KG1 (cell line): ENCODE results near the gene MPRIP.
"Not testable (repeated sequence)": the region's sequence is repeated elsewhere in the genome, so short reads cannot be mapped to it uniquely, and the experiment has no call there.

Source experiments
- DNase-seq: peaks from one replicate; lab custom pipeline; 2025; lab: John Stamatoyannopoulos, UW

The MPRIP gene

DNA sequence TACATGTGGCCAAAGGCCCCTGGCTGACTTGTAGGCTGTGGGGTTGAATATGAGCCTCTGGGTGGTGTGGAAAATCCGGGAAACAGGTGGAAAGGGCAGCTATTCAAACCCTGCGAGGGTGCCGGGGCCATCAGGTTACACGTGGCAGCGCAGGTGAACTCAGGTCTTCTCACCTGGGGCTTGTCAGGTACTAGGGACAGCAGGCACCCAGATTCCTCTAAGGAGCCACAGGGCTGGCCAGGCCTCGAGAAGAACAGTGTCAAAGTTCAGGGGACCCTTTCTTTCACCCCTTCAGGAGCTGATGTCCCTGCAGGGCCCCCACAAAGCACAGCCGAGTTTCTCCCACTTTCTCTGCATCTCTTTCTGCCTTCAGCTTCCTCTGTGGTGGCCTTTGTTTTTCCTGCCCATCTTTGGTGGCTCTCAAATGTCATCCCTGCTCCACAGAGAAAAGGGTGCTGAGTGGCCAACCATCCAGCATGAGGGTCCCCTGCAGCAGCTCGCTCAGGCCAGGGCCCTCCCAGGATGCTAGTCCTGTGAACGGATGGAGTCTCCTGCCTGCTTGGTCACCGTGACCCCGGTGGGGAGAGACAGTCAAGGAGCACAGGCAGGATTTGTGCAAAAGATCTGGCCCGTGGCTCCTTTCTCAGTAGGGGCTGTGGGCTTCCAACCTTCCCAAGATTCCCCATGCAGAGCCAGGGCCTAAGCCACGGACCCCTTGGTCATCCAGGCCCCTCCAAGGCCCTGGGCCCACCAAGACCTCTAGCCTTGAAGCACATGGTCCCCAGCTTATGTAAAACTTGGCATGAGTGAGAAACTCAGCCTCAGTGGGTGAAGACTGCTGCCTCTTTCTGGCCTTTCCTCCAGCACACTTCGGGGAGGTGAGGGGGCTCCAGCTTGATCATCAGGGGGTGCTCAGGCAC, 28.2 kb upstream of the MPRIP start:
- DNase-seq = not testable (repeated sequence)

DNA sequence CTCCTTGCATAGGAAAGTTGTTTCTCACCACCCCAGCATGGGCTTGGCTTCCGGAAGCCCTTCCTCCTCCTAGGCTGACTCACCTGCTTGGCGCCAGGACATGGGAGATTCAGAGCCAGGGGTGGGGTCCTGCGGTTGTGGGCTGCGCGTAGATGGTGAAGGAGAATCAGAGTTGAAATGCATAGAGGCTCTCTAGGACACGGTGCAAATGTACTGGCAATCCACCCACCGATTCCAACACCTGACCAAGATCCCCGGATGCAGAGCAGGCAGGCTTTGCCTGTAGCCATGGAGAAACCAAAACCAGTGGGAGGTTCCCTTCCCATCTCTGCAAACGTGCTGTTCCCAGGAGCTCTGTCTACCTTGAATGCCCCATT, 27.5 kb upstream of the MPRIP start:
- not testable (repeated sequence) for DNase-seq

DNA sequence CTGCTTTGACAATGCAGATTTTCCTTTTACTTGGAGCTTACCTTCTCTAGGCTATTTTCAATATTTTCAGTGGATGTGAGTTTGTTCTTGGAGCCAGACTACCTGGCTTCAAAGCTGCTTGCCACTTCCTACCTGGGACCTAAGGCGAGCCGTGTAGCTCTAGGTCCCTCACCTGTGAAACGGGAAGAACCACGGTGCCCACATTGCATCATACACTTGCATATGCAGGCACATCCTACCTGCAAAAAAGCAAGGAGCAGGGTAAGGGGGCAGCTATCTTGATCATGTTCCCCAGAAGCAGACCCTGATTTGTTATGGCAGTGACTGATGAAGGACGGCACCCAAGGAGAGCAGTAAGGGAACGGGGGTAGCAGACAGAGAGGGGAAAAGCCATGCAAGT, 27.0 kb upstream of the MPRIP start:
- no peak for DNase-seq

DNA sequence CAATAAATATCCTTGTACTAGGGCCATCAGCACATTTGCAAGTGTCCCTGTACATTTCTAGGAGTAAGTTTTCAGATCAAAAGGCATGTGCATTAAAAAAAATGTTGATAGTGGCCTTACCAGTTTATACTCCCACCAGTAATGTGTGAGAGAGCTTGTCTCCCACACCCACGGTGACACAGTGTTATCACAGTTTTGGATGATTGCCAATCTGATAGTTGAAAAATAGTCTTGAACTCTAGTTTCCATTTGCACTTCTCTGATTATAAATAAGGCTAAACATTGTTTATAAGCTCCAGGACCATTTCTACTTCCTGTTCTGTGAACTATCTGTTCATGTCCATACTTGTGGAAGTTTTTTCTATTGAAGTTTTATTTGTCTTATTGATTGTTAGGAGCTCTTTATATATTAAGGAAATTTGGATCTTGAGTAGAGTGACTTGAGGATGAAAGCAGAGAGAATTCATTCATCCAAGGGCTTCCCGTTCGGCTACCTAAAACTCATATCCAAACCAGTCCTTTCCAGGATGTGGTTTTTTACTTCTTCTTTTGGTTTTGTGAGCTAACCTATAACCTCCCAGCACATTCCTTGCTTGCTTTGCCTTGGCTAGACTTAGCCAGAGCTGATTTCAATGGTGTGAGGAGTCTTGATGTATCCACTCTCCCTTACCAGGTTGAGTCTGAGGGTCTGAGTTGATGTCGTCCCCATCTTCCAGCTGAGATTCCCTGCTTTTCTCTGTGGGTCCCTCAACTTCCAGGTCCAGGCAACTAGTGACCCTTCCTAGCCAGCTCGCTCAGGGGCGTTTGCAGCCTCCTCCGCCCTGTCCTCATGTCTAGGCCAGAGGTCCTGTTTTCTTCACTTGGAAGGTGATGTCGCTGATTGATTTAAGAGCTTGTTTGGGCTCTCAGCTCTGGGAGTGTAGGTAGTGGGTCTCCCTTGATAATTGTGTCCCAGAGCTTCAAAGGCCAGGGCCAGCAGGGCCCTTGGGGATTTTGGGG, 25.8 kb upstream of the MPRIP start:
- DNase-seq = not testable (repeated sequence)

DNA sequence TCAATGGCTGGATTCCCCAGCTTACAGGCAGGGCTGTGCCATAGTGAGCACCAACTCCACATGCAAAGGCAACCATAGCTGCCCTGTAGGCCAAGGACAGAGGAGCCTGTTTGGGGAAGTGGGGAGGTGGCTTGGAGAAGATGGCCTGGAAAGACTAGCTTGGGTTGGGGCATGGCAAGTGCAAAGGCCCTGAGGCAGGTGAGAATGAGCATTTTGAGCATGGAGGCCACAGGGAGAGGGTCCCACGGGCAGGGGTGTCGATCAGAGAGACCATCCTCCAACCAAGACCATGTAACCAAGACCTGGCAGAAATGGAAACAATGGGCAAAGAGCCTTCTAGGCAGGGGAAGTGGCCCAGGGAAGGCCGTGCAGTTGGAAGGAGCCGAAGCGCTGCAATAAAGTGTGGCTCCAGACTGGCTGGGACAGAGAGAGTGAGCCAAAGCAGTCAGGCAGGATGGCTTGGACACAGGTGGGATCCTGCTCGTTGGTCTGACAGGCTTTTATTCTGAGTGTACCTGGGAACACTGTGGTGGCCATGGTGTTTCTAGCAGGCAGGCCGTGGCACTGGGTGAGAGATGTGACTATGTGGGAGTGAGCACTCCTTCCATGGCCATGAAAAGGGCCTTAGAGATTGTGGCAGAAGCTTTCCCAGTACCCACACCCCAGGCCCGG, 24.8 kb upstream of the MPRIP start:
- no peak for DNase-seq

DNA sequence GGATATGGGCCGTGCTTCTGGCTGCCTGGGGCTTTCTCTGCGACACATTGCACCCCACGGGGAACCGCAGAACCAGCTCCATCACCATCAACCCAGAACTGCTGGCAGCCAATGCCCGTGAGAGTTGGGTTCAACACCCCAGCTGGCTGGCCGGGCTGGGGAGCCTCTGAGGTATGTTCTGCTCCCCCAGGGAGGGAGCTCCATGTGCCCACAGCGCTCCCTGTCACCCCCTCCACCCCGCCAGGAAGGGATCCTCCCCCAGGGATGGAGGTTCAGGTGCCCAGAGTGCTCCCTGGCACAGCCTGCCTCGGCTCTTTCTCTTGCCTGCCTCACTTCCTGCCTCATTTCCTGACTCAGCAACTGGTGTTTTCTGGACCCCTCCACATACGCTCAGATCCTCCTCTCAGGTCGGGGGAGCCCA, 24.2 kb upstream of the MPRIP start:
- no peak for DNase-seq

DNA sequence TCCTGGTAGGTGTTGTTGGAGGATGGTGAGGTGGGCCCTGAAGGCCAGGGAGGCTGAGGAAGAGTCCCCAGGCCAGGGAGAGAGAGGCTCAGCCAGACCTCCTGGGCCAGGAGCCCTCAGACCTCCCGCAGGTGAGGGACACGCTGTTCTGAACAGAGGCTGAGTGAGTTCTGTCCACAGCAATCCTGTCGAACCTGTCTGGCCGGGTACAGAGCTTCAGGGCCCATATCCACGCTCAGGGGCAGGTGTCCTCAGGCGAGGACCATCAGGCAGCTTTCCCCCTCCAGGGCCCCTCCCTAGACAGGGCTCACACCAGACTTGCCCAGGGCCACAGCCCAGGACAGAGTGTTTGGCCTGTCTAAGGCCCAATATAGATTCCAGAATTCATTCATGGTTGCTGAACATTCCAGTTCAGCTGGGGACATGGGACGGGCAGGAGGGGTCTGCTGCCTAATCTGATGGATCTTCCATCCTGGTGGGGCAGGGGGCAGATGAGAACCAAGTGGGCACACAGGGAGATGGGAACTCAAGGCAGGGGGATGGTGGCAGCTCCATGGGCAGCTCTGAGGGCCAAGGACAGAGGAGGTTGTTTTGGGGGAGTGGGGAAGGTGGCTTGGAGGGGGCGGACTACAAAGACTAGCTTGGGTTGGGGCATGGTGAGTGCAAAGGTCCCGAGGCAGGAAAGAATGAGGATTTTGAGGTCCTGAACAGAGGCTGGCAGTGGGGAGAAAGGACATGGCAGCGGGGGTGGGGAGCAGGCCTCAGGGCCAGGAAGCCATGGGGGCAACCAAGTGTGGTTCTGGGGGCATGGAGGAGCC, 23.4 kb upstream of the MPRIP start:
- no peak for DNase-seq

DNA sequence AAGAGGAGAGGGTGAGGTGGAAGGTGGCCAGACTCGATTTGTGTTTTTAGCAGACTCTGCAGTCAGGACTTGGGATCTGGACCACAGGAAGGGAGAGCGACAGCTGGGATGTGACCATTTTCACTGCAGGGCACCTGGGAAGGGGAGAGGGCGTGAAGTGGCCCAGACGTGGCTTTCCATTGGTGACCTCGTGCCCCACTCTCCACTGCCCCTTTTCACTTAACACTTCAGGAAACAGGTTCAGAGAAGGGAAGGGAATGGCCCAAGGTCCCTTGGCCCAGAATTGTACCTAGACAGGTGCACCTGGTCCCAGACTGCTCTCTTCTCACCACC, 22.9 kb upstream of the MPRIP start:
- DNase-seq = no peak

DNA sequence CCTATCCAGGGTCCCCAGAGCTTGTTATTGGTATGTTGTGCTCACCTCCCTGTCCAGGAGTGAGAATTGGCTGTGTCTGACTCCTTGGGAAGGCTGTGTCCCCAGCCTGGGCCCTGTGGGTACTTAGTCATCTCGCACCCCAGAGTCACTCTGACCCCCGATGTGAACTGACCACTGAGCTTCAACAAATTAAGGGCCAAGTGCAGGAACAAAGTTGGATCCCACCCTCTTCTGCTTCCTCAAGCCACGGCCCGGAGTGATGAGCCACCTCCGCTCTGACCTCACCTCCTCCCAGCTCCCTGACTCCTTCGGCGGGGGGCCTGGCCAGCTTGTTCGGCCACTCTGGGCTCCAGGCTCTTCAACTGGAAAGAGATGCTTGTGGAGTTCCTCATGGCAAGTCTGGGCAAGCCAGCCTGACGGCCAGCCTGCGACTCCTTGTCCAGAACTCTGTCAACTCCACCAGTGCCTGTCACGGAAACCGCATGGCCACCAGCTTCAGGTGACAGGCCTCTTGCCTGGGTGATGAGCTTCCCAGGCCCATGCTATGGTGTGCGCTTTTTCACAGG, 22.3 kb upstream of the MPRIP start:
- DNase-seq = no peak

DNA sequence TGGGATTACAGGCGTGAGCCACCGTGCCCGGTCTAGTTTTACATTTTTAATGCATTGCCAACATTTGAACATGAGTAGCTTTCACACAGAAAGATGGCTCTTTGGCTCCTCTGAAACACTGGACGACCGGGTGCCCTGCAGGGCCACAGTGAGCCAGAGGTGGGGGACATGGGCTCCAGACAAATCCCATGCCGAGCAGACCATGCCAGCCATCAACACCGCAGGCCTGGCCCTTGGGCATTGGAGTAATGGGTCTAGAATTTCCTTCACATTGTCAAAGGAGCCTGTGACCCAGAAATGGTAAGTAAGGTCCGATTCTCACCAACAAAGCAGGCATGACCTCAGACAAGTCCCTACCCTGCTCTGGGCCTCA, 21.4 kb upstream of the MPRIP start:
- no peak for DNase-seq

DNA sequence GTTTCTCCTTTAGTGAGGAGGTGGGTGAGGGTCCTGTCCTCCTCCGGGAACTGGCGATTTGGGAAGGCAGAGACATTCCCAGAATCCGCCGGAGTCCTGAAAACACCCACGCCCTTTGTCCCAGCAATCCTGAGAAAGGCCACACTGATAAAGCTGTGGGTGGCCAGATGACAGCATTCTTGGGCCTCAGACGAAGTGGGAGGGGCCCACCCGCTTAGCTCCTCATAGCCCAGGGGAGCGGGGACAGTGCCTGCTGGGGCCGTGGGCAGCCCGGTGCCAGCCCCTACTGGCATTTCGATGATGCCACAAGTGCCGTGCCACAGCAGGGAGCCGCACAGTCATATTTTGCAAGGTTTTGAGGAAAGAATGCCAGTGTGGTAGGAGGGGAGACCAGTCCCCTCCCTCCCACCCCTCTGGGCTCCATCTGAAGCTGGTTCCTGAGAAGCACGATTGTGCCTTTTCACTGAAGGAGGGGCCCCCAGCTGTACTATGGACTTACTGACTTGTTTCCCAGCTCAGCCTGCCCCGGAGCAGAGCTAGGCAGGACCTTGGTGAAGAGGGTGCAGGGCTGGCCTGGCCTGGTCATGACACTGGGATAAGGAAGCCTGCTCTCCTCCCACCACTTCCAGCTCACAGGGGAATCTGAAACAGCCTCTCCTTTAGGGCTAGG, 20.9 kb upstream of the MPRIP start:
- DNase-seq = no peak

DNA sequence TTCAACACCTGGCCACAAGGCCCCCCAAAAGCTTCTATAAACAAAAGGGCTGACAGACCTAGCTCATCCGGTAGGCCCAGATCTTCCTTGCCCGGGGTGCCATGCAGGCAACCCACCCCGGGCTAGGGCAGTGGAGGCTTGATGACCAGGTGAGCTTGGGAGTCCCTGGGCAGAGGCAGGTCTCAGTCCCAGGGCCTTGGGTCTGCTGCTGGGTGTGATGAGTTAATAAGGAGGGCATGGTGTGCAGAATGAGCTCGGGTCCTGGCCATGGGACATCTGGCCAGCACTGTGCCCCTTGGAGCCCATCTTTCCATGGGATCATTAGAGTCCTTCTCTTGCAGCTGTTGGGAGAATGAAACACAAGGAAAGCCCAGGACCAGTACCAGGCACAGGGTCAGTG, 20.2 kb upstream of the MPRIP start:
- DNase-seq = no peak

DNA sequence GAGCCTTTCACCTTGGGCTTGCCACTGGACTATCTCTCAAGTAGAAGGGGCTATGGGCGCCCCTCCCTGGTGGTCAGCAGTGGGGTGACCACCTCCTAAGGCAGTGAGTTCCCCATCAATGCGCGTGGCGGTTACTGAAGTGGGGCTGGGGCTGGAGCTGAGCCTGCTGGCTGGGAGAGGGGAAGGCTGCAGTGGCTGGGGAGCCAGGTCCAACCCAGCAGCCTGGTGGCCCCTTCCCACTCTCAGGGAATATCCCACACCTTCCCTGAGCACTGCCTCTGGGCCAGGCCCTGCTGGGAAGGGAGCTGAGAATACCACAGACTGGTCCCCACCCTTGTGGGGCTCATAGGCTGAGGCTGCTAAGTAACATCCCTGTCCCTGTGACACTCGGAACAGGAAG, 19.8 kb upstream of the MPRIP start:
- no peak for DNase-seq

DNA sequence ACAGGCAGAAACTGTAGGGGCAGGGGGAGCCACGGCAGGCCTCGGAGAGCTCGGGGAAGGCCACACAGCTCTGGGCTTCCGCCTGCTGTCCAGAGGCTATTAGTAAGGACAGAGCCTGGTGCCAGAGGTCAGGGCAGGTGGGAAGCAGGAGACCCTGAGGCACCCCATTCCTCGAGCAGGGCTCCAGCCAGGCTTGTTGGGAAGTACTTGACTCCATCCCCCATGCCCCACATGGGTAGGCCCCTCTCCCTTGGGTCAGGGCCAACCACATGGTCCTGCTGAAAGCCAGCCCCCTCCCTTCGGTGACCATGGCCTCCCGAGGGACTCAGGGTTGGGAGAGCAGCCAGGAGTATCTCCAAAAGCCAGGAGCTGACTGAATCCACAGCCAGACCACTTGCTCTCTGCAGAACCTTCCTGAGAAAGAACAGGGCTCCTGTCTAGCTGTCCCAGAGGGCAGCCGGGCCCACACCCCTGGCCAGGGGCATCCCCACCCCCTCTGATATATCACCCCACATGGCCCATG, 17.4 kb upstream of the MPRIP start:
- DNase-seq = no peak

DNA sequence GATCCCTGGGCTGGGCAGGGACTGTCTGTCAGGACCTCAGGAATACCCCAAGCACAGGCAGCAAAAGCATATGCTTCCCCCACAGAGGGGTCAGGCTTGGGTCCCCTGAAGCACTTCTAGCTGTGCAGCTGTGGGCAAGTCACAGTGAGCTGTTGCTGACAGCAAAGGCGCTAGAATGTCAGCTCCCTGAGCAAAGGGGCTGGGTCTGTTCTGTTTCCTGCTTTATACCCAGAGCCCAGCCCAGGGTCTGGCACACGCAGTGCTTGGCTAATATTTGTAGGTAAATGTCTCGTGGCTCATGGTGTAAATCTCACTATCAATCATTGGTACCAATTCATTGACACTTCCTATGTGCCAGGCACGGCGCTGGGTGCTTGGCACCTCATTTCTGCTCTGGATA, 16.6 kb upstream of the MPRIP start:
- DNase-seq = no peak

DNA sequence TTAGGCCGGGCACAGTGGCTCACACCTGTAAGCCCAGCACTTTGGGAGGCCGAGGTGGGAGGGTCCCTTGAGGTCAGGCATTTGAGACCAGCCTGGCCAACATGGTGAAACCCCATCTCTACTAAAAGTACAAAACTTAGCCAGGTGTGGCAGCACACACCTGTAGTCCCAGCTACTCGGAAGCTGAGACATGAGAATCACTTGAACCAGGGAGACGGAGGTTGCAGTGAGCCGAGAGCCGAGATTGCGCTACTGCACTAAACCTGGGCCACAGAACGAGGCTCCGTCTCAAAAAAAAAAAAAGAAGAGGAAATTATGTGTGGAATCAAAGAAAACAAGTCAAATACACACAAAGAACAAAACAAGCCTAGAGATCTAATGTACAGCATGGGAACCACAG, 16.1 kb upstream of the MPRIP start:
- DNase-seq = no peak

DNA sequence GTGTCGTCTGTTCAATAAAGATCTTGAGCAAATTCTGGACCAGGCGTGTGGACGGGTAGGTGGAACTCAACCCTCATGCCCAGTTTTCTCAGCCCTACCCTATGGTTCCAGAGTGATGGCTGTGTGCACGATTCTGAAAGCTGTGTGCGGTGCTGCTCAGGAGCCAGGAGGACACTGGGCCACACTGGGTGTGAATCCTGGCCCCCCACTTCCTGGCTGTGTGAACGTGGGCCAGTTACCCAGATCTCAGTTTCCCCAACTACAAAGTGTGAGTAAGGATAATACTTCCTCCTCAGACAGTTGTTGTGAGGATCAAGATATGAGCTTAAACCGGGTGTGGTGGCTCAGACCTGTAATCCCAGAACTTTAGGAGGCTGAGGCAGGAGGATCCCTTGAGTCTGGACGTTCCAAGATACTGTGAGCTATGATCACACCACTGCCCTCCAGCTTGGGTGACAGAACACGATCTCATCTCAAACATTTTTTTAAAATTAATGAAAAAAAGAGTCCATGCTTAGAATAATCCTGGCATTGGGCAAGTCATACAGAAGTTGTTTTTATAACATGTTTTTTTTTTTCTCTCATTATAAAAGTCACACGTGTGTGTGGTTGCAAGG, 14.7 kb upstream of the MPRIP start:
- DNase-seq = no peak

DNA sequence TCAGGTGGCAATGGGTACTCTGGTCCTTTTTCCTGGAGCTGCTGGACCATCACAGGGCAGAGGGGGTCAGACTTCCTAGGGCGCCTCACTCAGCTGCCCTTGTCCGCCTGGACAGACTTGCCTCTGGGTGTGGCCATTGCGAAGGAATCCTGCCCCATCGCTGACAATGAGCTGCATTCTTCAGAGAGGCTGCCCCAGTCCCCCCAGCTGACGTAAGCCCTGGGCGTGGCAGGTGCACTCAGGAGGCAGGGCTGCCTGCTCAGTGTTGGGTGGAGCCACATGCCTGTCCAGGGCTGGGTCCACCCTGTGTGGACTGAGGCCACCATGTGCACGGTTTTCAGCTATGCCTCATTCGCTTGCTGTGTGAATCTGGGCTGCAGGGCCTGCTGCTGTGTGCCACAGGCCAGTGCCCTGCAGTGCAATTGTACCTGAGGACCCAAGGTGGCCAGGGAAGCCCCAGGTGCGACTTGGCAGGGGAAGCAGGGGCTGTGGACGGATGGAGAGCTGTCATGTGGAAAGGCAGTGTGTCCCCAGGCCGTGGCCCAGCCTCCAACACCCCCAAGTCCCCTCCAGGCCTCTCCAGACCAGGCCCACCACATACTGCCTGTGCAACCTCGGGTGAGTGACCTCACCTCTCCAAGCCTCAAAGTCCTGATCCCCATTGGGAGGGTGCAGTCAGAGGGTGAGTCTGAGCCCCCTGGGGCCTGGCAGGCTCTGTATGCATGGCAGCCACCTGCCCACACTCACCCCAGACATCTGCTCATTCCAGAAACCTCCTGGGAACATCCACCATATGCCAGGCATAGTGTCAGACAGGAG, 14.0 kb upstream of the MPRIP start:
- no peak for DNase-seq

DNA sequence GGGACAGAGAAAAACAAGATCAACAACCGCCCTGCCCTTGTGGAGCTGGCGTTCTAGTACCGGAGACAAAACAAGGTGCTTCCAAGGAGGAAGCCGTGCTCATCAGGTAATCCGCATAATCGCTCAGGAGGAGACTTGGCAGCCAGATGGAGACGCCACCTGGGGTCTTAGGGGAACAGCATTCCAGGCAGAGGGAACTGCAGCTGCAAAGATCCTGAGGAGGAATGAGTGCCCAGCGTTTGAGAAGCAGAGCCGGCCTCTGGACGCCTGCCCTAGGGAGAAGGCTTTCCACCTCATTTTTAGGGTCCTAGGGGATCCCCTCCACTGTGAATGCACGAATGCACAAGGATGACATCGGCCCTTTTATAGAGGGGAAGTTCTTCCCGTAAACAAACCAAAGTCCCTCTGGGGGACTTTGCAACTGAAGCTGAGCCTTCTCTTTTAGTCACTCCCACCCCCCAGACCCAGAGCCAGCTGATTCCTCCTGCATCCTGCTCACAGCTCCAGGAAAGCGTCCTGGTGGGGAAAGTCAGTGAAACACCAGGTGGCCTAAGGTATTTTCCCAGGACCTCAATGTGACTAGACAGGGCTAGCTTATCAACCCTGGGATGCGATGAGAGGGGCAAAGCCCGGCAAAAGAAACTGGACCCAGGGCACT, 13.2 kb upstream of the MPRIP start:
- no peak for DNase-seq
